SK-N-SH (cell line): ENCODE measurements around the gene FLT3LG.

Source experiments
- CTCF ChIP-seq: fragments of 200-600 bp; sonication (generic); IDR thresholded peaks from 2 replicates; pipeline ENCODE4 v1.6.1; 2017; ENCODE audit warnings: antibody characterized with exemption, mild to moderate bottlenecking, moderate library complexity
- GABPA ChIP-seq: IDR thresholded peaks from 2 replicates; pipeline ENCODE4 v1.4.0; 2012; ENCODE audit warnings: low read depth, mild to moderate bottlenecking
- GATA2 ChIP-seq: sonication (generic); formaldehyde crosslinking; IDR thresholded peaks from 2 replicates; pipeline ENCODE4 v1.5.0; 2020; ENCODE audit warnings: mild to moderate bottlenecking, missing genetic modification reagents
- REST ChIP-seq: IDR thresholded peaks from 2 replicates; pipeline ENCODE4 v1.6.1; 2012; ENCODE audit warnings: mild to moderate bottlenecking, low read depth, low read length, moderate library complexity
- RFX5 ChIP-seq: IDR thresholded peaks from 2 replicates; pipeline ENCODE4 v1.6.1; 2012; ENCODE audit warnings: mild to moderate bottlenecking, improper control_type of control experiment, low read length

GRCh38 chr19:49503582-49503962, 29.6 kb downstream of the FLT3LG start:
- TF ChIP-seq REST (no peak), CTCF (no peak), GABPA (no peak), RFX5 (no peak), GATA2 (no peak)
